ENCODE results near the gene SPC25. TPM values are rescaled to one million over a fixed set of nuclear protein-coding genes. Genes with fewer than 3 reads are reported as not detected.

Gene SPC25
- polyA plus RNA-seq, 1 donor from 2014 or later, result 2.7 TPM

GRCh38 chr2:168821992-168822391, 68.2 kb downstream of the SPC25 start:
- H3F3A ChIP-seq (ENCODE audit: insufficient read depth, low read length, poor library complexity, severe bottlenecking), result no peaks in the 10 kb centered on the region
- H3K27me3 ChIP-seq (ENCODE audit: insufficient read depth, low read depth, low read length), result no peaks in the 10 kb centered on the region
- H3K36me3 ChIP-seq (ENCODE audit: insufficient read depth, low read length), result no peaks in the 10 kb centered on the region
- H3K27ac ChIP-seq (ENCODE audit: low read length), result no peak overlapping the region
- H3K4me2 ChIP-seq (ENCODE audit: low read length), result no peak overlapping the region
- no peak overlapping the region for H2AFZ ChIP-seq (ENCODE audit: low read depth, low read length)
- no peaks in the 10 kb centered on the region for H3K9me2 ChIP-seq (ENCODE audit: insufficient read depth, low read length)
- TF ChIP-seq POLR2AphosphoS5 (IDR thresholded peaks at IDR 0.05) (no peak), RAD21 (conservative IDR thresholded peaks at IDR 0.05) (no peak), TAF1 (IDR thresholded peaks at IDR 0.05; ENCODE audit: low read depth) (no peak), EZH2 (IDR thresholded peaks at IDR 0.05; ENCODE audit: borderline replicate concordance, insufficient read depth, low read length, poor library complexity, severe bottlenecking) (no peak), EP300 (conservative IDR thresholded peaks at IDR 0.05; ENCODE audit: poor library complexity, severe bottlenecking) (no peak), CTCF (IDR thresholded peaks at IDR 0.05; ENCODE audit: poor library complexity, severe bottlenecking) (no peak), REST (IDR thresholded peaks at IDR 0.05; ENCODE audit: borderline replicate concordance) (no peak), MXI1 (conservative IDR thresholded peaks at IDR 0.05; ENCODE audit: poor library complexity, severe bottlenecking) (no peak), SMC3 (conservative IDR thresholded peaks at IDR 0.05; ENCODE audit: poor library complexity) (no peak)
- no peaks in the 10 kb centered on the region for H3K79me2 ChIP-seq (replicated peaks; ENCODE audit: insufficient read depth, low read length)
- no peak overlapping the region for H3K9ac ChIP-seq (ENCODE audit: low read length)
- no peaks in the 10 kb centered on the region for H4K20me1 ChIP-seq (ENCODE audit: insufficient read depth)
- H3K4me3 ChIP-seq (ENCODE audit: low read length), result no peak overlapping the region
- H3K9me3 ChIP-seq (ENCODE audit: low read length), result no peaks in the 10 kb centered on the region

GRCh38 chr2:168821577-168821976, 68.7 kb downstream of the SPC25 start:
- no peak overlapping the region for H2AFZ ChIP-seq (ENCODE audit: low read depth, low read length)
- no peak overlapping the region for H3K4me3 ChIP-seq (ENCODE audit: low read length)
- no peaks in the 10 kb centered on the region for H3F3A ChIP-seq (ENCODE audit: insufficient read depth, low read length, poor library complexity, severe bottlenecking)
- no peaks in the 10 kb centered on the region for H3K79me2 ChIP-seq (replicated peaks; ENCODE audit: insufficient read depth, low read length)
- no peaks in the 10 kb centered on the region for H3K9me2 ChIP-seq (ENCODE audit: insufficient read depth, low read length)
- H3K27me3 ChIP-seq (ENCODE audit: insufficient read depth, low read depth, low read length), result no peaks in the 10 kb centered on the region
- no peak overlapping the region for H3K4me2 ChIP-seq (ENCODE audit: low read length)
- TF ChIP-seq EP300 (conservative IDR thresholded peaks at IDR 0.05; ENCODE audit: poor library complexity, severe bottlenecking) (no peak), SMC3 (conservative IDR thresholded peaks at IDR 0.05; ENCODE audit: poor library complexity) (no peak), POLR2AphosphoS5 (IDR thresholded peaks at IDR 0.05) (no peak)
- no peaks in the 10 kb centered on the region for H4K20me1 ChIP-seq (ENCODE audit: insufficient read depth)
- H3K9ac ChIP-seq (ENCODE audit: low read length), result no peak overlapping the region
- no peaks in the 10 kb centered on the region for H3K9me3 ChIP-seq (ENCODE audit: low read length)
- no peak overlapping the region for H3K27ac ChIP-seq (ENCODE audit: low read length)
- H3K36me3 ChIP-seq (ENCODE audit: insufficient read depth, low read length), result no peaks in the 10 kb centered on the region

Other genes starting within 250 kb of the SPC25 start
- gene NOSTRIN, start 87.8 kb downstream of the SPC25 start, polyA plus RNA-seq, result not detected in 2 replicates
- not detected in 2 replicates for gene G6PC2, start 10.9 kb upstream of the SPC25 start, polyA plus RNA-seq
- gene ABCB11, start 140.9 kb upstream of the SPC25 start, polyA plus RNA-seq, result not detected in 2 replicates
- gene DHRS9, start 179.1 kb upstream of the SPC25 start, polyA plus RNA-seq, result not detected in 2 replicates

Data from neural cell (in vitro differentiated cells).